Amniotic stem cell (primary cell): ENCODE data around the gene KCNJ4.
"Not testable (repeated sequence)": the region's sequence is repeated elsewhere in the genome, so short reads cannot be mapped to it uniquely, and the experiment has no call there.

Source experiments
- DNase-seq: peaks from one replicate; lab custom pipeline; 2025; lab: John Stamatoyannopoulos, UW

Gene KCNJ4

GRCh38 chr22:38412435-38413084 lies 42.4 kb downstream of the KCNJ4 start:
- no peak for DNase-seq

GRCh38 chr22:38411016-38411415 lies 44.0 kb downstream of the KCNJ4 start:
- no peak for DNase-seq

GRCh38 chr22:38409916-38410315 lies 45.1 kb downstream of the KCNJ4 start:
- not testable (repeated sequence) for DNase-seq

DNA sequence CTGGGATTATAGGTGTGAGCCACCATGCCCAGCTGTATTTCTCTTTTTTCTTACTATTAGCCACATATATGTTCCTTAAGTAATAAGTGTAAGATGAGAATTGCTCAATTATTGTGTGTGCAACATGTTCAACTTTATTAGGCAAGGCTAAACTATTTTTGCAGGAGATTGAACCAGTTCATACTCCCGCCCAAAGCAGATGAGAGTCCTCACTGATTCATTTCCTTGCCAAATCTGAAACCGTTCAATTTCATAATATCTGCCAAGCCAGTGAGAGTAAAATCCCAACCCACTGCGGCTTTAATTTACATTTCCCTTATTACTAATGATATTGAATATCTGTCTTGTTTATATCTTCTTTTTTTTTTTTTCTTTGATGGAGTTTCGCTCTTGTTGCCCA lies 48.4 kb downstream of the KCNJ4 start:
- DNase-seq, result no peak

DNA sequence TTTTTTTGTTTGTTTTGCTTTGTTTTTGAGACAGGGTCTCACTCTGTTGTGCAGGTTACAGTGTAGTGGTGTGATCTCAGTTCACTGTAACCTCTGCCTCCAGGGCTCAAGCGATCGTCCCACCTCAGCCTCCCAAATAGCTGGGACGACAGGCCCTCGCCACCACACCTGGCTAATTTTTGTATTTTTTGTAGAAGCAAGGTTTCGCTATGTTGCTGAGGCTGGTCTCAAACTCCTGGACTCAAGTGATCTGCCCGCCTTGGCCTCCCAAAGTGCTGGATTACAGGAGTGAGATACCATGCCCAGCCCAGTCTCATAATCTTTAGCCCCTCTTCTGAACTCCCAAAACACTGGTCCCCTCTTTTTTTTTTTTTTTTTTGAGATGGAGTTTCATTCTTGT lies 50.6 kb downstream of the KCNJ4 start:
- DNase-seq, result no peak

DNA sequence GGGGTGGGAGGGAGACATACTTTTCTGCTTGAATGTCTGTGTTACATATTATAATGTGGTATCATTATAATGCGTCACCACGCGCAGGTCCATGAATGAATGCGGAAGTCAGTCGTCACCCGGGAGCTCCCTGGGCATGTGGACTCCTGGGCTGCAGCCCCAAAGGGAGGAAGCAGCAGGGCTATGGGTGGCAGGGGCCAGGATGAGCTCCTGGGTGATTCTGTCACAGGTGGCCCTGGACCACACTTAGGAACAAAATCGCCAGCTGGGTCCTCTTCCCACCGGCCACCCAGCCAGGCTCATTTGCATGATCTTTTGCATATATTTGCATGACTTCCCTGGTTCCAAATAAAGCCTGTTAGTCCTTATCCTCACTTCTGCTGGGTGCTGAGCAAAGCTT lies 51.2 kb downstream of the KCNJ4 start:
- DNase-seq, result no peak

- DNase-seq, result no peak
Measured at GRCh38 chr22:38402204-38402603, 52.8 kb downstream of the KCNJ4 start.

DNA sequence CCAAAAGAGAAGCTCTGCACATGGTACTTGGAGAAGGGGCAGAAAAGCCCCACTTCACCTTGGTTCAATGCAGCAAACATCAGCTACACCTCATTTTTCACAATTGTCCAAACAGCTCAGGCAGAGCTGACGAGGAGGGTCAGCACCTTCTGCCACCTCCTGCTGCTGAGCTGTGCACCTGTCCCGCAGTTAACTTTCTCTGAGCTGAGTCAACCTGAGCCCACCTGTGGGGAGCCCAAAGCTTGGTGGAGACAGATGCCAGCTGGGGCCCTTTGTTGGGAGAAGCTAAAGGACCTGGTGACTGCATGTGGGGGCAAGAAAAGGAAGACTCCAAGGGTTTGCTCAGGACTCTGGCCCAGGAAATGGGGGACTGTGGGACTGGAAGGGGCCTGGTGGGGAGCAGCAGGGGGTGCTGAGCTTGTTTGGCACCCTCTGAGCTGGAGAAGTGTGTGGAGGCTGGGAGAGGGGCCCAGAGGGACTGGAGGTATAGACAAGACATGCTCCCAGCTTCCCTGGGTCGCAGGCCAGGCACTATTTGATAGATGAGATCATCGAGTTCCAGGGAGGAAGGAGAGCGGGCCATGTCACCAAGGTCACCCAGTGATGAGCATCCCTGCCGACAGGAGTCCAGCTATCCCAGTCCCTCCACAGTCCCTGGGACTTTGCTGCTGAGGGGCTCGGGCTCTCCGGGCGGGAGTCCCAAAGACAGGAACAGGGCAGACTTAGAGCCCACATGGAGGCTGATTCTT lies 53.5 kb downstream of the KCNJ4 start:
- DNase-seq, result no peak

- DNase-seq, result not testable (repeated sequence)
Measured at GRCh38 chr22:38400256-38400655, 54.7 kb downstream of the KCNJ4 start.

DNA sequence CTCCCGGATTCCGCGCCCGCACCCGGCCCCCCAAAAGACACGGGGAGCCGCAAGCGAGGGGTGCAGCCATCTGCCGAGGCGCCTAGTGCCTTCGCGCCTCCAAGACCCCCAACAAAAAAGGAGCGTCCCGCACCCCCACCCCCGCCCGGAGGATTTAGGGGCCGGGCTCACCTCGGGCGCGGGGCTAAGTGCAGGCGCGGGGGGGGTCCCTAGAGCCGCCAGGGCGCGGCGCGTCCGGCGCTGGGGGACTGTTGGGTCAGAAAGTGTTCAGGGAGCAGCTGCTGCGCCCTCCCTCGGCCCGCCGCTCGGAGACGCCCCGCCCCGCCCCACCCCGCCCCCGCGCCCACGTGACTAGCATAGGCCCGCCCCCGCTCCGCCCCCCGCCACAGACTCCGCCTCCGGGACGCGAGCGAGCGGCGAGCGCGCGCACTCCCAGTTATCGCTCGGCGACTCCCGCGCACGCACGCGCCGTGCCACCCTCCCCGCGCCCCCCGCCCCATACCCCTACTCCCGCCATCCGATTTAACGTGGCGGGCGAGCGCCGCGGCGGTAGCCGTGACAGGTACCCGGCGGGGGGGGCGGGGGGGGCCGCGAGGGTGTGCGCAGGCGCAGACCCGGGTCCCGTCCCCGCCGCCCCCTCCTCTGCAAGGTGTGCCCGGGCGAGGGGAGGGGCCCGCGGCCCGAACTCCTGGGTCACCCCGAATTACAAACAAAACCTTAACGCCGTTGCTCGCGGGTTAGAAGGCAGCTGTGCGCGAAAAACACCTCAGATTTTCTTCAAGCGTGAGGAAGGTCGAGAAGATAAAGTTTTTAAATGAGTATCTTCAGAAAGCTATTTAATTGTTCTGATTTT lies 56.2 kb downstream of the KCNJ4 start:
- peak; percentile 39 for DNase-seq

GRCh38 chr22:38398181-38398608 lies 56.8 kb downstream of the KCNJ4 start:
- DNase-seq, result not testable (repeated sequence)

- no peak for DNase-seq
Measured at GRCh38 chr22:38397189-38398085, 57.6 kb downstream of the KCNJ4 start.

GRCh38 chr22:38396440-38397069 lies 58.4 kb downstream of the KCNJ4 start:
- not testable (repeated sequence) for DNase-seq

GRCh38 chr22:38395944-38396343 lies 59.1 kb downstream of the KCNJ4 start:
- not testable (repeated sequence) for DNase-seq

GRCh38 chr22:38394929-38395624 lies 59.9 kb downstream of the KCNJ4 start:
- not testable (repeated sequence) for DNase-seq

- DNase-seq, result not testable (repeated sequence)
Measured at GRCh38 chr22:38389428-38389818, 65.6 kb downstream of the KCNJ4 start.

DNA sequence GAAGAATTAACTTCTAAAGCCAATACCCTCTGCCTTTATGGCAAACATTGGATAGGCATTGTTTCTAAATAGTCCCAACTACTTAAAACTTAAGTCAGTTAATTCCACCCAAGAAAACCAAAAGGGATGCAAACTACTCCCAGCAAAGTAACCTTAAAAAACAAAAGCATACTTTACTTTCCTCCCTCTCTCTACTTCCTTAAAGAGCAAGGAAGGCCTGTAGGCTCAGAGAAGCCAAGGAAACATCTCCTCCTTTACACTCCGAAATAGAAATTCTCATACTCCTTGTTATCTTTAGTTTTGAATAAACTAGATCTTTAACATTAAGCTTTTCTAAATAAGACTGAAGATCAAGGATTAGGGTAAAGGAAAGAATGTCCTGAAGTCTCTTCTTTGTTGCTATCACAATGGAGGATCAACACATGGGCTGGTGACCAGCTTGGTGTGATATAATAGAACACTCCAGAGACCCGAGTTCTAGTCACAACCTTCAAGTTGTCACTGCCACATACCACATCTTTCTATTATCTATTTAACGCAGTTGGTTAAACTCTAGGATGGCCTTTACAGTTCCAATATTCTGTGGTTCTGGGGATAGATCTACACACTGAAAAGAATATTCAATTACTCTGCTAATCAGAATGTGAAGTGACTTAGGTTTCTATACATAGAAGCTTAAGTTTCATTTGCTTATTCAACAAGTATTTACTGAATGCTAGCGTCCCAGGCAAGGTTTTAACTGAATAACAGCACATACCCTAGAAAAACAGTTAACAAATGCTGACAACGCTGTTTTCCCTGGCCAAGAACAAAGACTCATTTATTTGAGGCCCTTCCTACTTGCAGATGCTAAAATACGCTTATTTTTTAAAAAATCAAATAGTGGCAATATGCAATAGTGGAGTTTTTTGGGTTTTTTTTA lies 66.2 kb downstream of the KCNJ4 start:
- DNase-seq, result not testable (repeated sequence)

DNA sequence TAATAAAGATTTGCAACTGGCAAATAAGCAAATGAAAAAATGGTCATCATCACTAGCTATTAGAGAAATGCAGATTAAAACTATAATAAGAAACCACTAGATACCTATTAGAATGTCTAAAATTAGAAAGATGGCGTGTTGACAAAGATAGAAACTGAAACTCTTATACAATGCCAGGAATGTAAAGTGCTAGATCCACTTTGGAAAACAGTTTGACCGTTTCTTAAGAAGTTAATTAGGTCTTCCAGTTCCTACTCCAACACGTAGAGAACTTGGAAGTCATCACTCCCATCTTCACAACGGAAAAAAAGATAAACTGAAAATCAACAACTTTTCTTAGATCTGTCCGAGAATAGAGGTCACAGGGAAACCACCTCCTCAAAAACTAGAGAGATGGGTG lies 68.1 kb downstream of the KCNJ4 start:
- DNase-seq, result not testable (repeated sequence)

DNA sequence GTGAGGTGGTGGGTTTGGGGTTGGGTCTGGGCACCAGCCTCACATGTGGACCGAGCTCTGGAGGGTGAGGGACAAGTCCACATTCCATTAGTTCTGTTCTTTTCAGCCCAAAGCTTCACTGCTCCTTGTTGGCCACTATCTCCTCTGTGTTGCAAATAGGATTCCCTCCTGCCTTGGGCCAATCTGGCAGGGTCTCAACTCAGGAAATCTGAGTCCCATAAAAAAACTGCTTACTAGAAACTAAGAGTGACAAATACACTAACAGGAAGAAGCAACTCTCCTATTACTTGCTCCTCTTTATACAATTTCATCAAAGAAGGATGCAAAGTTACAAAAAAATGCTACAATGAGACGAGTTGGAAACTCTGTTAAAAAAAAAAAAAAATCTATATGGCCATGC lies 71.6 kb downstream of the KCNJ4 start:
- DNase-seq, result no peak
